ENCODE measurements around the gene RNU1-4. TPM values are rescaled to one million over a fixed set of nuclear protein-coding genes. Genes with fewer than 3 reads are reported as not detected.

RNU1-4 gene
- total and polyA plus RNA-seq, 2 donors (not counting 1 experiment from before 2014, with no cell fraction given) = 3,997 TPM; not detected in 1

- no peak for DNase-seq (ENCODE audit: low read depth in 2 of 2)
- no peaks in the 10 kb centered on the region for H4K20me1 ChIP-seq (ENCODE audit: control insufficient read depth, extremely low read depth, insufficient read depth, low read length)
- H3K9ac ChIP-seq (ENCODE audit: insufficient read depth, low read length) = no peak overlapping the region
Observed at GRCh38 chr1:16718908-16719533, 21.3 kb upstream of the RNU1-4 start.

GRCh38 chr1:16719571-16720350 is 20.6 kb upstream of the RNU1-4 start:
- TF ChIP-seq CTCF (conservative IDR thresholded peaks at IDR 0.05 in 1 of 2, IDR thresholded peaks at IDR 0.05 in 1 of 2; ENCODE audit: low read depth in 1 of 2, low read length in 2 of 2) (no peak), EZH2 (IDR thresholded peaks at IDR 0.05; ENCODE audit: low read length, missing control alignments) (no peak)
- H3K27ac ChIP-seq (ENCODE audit: insufficient read depth, low read length) = no peak overlapping the region
- H3K4me1 ChIP-seq (ENCODE audit: control insufficient read depth, extremely low read depth, insufficient read depth, low read length) = no peaks in the 10 kb centered on the region
- H3K9me3 ChIP-seq (ENCODE audit: control insufficient read depth, insufficient read depth, low read depth, low read length) = no peaks in the 10 kb centered on the region
- no peak overlapping the region for H3K9ac ChIP-seq (ENCODE audit: insufficient read depth, low read length)
- H3K79me2 ChIP-seq (ENCODE audit: control insufficient read depth, insufficient read depth, low read length) = no peaks in the 10 kb centered on the region
- no peak overlapping the region for H3K4me2 ChIP-seq (ENCODE audit: extremely low read depth, insufficient read depth, low read length)
- H4K20me1 ChIP-seq (ENCODE audit: control insufficient read depth, extremely low read depth, insufficient read depth, low read length) = no peaks in the 10 kb centered on the region
- H2AFZ ChIP-seq (ENCODE audit: low read length) = no peak overlapping the region
- no peak overlapping the region for H3K4me3 ChIP-seq (replicated peaks in 1 of 4; ENCODE audit: control extremely low read depth in 1 of 4, insufficient read depth in 1 of 4, low read depth in 3 of 4, low read length in 4 of 4)
- DNase-seq (ENCODE audit: low read depth in 2 of 2) = no peak
- peaks cover 3% of the 10 kb centered on the region for H3K27me3 ChIP-seq (ENCODE audit: control insufficient read depth, insufficient read depth, low read length)
- H3K36me3 ChIP-seq (ENCODE audit: control insufficient read depth, insufficient read depth, low read length) = no peaks in the 10 kb centered on the region

More at GRCh38 chr1:16718908-16719533, 21.3 kb upstream of the RNU1-4 start:
- Histone ChIP-seq H3K36me3 (ENCODE audit: control insufficient read depth, insufficient read depth, low read length) (no peaks in the 10 kb centered on the region), H3K27me3 (ENCODE audit: control insufficient read depth, insufficient read depth, low read length) (peaks cover 3% of the 10 kb centered on the region), H3K27ac (ENCODE audit: insufficient read depth, low read length) (no peak overlapping the region), H3K4me2 (ENCODE audit: extremely low read depth, insufficient read depth, low read length) (no peak overlapping the region), H3K4me3 (replicated peaks in 1 of 4; ENCODE audit: control extremely low read depth in 1 of 4, insufficient read depth in 1 of 4, low read depth in 3 of 4, low read length in 4 of 4) (no peak overlapping the region), H3K4me1 (ENCODE audit: control insufficient read depth, extremely low read depth, insufficient read depth, low read length) (no peaks in the 10 kb centered on the region), H2AFZ (ENCODE audit: low read length) (no peak overlapping the region), H3K9me3 (ENCODE audit: control insufficient read depth, insufficient read depth, low read depth, low read length) (no peaks in the 10 kb centered on the region), H3K79me2 (ENCODE audit: control insufficient read depth, insufficient read depth, low read length) (no peaks in the 10 kb centered on the region)
- TF ChIP-seq EZH2 (IDR thresholded peaks at IDR 0.05; ENCODE audit: low read length, missing control alignments) (no peak), CTCF (conservative IDR thresholded peaks at IDR 0.05 in 1 of 2, IDR thresholded peaks at IDR 0.05 in 1 of 2; ENCODE audit: low read depth in 1 of 2, low read length in 2 of 2) (no peak)

- peaks cover 3% of the 10 kb centered on the region for H3K27me3 ChIP-seq (ENCODE audit: control insufficient read depth, insufficient read depth, low read length)
- H3K36me3 ChIP-seq (ENCODE audit: control insufficient read depth, insufficient read depth, low read length) = no peaks in the 10 kb centered on the region
- no peaks in the 10 kb centered on the region for H3K4me1 ChIP-seq (ENCODE audit: control insufficient read depth, extremely low read depth, insufficient read depth, low read length)
- no peak overlapping the region for H3K27ac ChIP-seq (ENCODE audit: insufficient read depth, low read length)
- TF ChIP-seq CTCF (conservative IDR thresholded peaks at IDR 0.05 in 1 of 2, IDR thresholded peaks at IDR 0.05 in 1 of 2; ENCODE audit: low read depth in 1 of 2, low read length in 2 of 2) (no peak), EZH2 (IDR thresholded peaks at IDR 0.05; ENCODE audit: low read length, missing control alignments) (no peak)
- H3K79me2 ChIP-seq (ENCODE audit: control insufficient read depth, insufficient read depth, low read length) = no peaks in the 10 kb centered on the region
- H3K9ac ChIP-seq (ENCODE audit: insufficient read depth, low read length) = no peak overlapping the region
- H2AFZ ChIP-seq (ENCODE audit: low read length) = no peak overlapping the region
- DNase-seq (ENCODE audit: low read depth in 2 of 2) = no peak
- no peak overlapping the region for H3K4me3 ChIP-seq (replicated peaks in 1 of 4; ENCODE audit: control extremely low read depth in 1 of 4, insufficient read depth in 1 of 4, low read depth in 3 of 4, low read length in 4 of 4)
- H3K4me2 ChIP-seq (ENCODE audit: extremely low read depth, insufficient read depth, low read length) = no peak overlapping the region
- H3K9me3 ChIP-seq (ENCODE audit: control insufficient read depth, insufficient read depth, low read depth, low read length) = no peaks in the 10 kb centered on the region
- no peaks in the 10 kb centered on the region for H4K20me1 ChIP-seq (ENCODE audit: control insufficient read depth, extremely low read depth, insufficient read depth, low read length)
Observed at GRCh38 chr1:16720351-16721223, 19.7 kb upstream of the RNU1-4 start.
